ENCODE data around the gene HOMER2. TPM values are rescaled to one million over a fixed set of nuclear protein-coding genes. Genes with fewer than 3 reads are reported as not detected.

Gene HOMER2
- total and polyA plus RNA-seq, 2 of the 13 experiments (the other 11 are each of a cell fraction or from before 2014, with no cell fraction given), result 12.9 to 14.1 TPM

- TF ChIP-seq ZNF800 (CRISPR knock-in tag; IDR thresholded peaks at IDR 0.05), result 0 out of 2 replicates have a peak, but pooled peaks have one; percentile 32
- no peak for TF ChIP-seq FOXO4 (CRISPR knock-in tag; conservative IDR thresholded peaks at IDR 0.05)
- TF ChIP-seq RCOR2 (CRISPR knock-in tag; IDR thresholded peaks at IDR 0.05), result peak; percentile 45; the same call in 1 of the 2 replicates
- TF ChIP-seq TAF1 (CRISPR knock-in tag; IDR thresholded peaks at IDR 0.05), result no peak
- no peak for TF ChIP-seq ZNF883 (CRISPR knock-in tag; IDR thresholded peaks at IDR 0.05; ENCODE audit: not compliant biosample characterization)
- no peak for TF ChIP-seq ZBTB44 (CRISPR knock-in tag; IDR thresholded peaks at IDR 0.05)
- 0 out of 2 replicates have a peak, but pooled peaks have one; percentile 24 for TF ChIP-seq SAP130 (CRISPR knock-in tag; IDR thresholded peaks at IDR 0.05; ENCODE audit: low read depth)
- no peak for TF ChIP-seq ZNF124 (CRISPR knock-in tag; IDR thresholded peaks at IDR 0.05)
- TF ChIP-seq ELF3 (CRISPR knock-in tag; IDR thresholded peaks at IDR 0.05), result peak; percentile 40; the same call in 1 of the 2 replicates
- no peak for TF ChIP-seq ZNF512B (CRISPR knock-in tag; IDR thresholded peaks at IDR 0.05; ENCODE audit: borderline replicate concordance)
- peak; percentile 71 for TF ChIP-seq HNF4A (CRISPR knock-in tag; IDR thresholded peaks at IDR 0.05)
- TF ChIP-seq ZNF383 (CRISPR knock-in tag; IDR thresholded peaks at IDR 0.05; ENCODE audit: borderline replicate concordance), result no peak
- TF ChIP-seq SETDB1 (CRISPR knock-in tag; IDR thresholded peaks at IDR 0.05; ENCODE audit: borderline replicate concordance), result no peak
- no peak for TF ChIP-seq ZNF773 (CRISPR knock-in tag; IDR thresholded peaks at IDR 0.05; ENCODE audit: borderline replicate concordance)
- no peak for TF ChIP-seq RFX5 (IDR thresholded peaks at IDR 0.05; ENCODE audit: low read depth, low read length)
- no peak for TF ChIP-seq NFYC (CRISPR knock-in tag; IDR thresholded peaks at IDR 0.05)
- no peak for TF ChIP-seq SALL1 (CRISPR knock-in tag; IDR thresholded peaks at IDR 0.05)
- TF ChIP-seq HOXA9 (CRISPR knock-in tag; IDR thresholded peaks at IDR 0.05; ENCODE audit: borderline replicate concordance), result no peak
- TF ChIP-seq ZIK1 (CRISPR knock-in tag; IDR thresholded peaks at IDR 0.05; ENCODE audit: borderline replicate concordance, low read depth), result no peak
- 0 out of 2 replicates have a peak, but pooled peaks have one; percentile 20 for TF ChIP-seq IRF2 (CRISPR knock-in tag; IDR thresholded peaks at IDR 0.05)
- 0 out of 2 replicates have a peak, but pooled peaks have one; percentile 43 for TF ChIP-seq ZNF441 (CRISPR knock-in tag; IDR thresholded peaks at IDR 0.05; ENCODE audit: borderline replicate concordance)
- TF ChIP-seq ATF4 (CRISPR knock-in tag; IDR thresholded peaks at IDR 0.05), result peak in 1 of 2 experiments; percentile 71; a peak in 2 of 4 replicates
- no peak for TF ChIP-seq ZNF367 (CRISPR knock-in tag; IDR thresholded peaks at IDR 0.05; ENCODE audit: borderline replicate concordance)
Observed at GRCh38 chr15:82828075-82828474, 124.4 kb downstream of the HOMER2 start (continued).
